ENCODE data around the gene PARL. TPM values are rescaled to one million over a fixed set of nuclear protein-coding genes. Genes with fewer than 3 reads are reported as not detected.

The PARL gene
- total RNA-seq, 1 experiment from 2014 or later = 82.3 TPM

- H3K27ac ChIP-seq (ENCODE audit: low read length) = no peak overlapping the region
- H3K4me3 ChIP-seq (ENCODE audit: low read depth in 2 of 2, low read length in 2 of 2) = no peak overlapping the region
- DNase-seq (ENCODE audit: low read depth, low spot score) (no peak), ATAC-seq (no peak)
- H3K9me3 ChIP-seq (ENCODE audit: control insufficient read depth, insufficient read depth, low read depth, low read length) = no peaks in the 10 kb centered on the region
- CTCF ChIA-PET = no interaction called here
- POLR2A ChIA-PET = no interaction called here
- no peak for TF ChIP-seq TCF7L2 (IDR thresholded peaks at IDR 0.05; ENCODE audit: low read depth, low read length)
- TF ChIP-seq REST (IDR thresholded peaks at IDR 0.05; ENCODE audit: insufficient read depth in 1 of 2, low read depth in 2 of 2, low read length in 1 of 2) = no peak
- TF ChIP-seq SIN3A (IDR thresholded peaks at IDR 0.05; ENCODE audit: borderline replicate concordance, insufficient read depth, low read depth, low read length) = no peak
- TF ChIP-seq POLR2AphosphoS5 (IDR thresholded peaks at IDR 0.05; ENCODE audit: low read depth, low read length) = no peak
- no peak for TF ChIP-seq CTCF (IDR thresholded peaks at IDR 0.05)
- intact Hi-C loops (cut with micrococcal nuclease; ENCODE audit: unreplicated experiment) = no loop called here
- H3K4me1 ChIP-seq (ENCODE audit: control insufficient read depth, insufficient read depth, low read length) = no peaks in the 10 kb centered on the region
- in situ Hi-C loops (cut with HindIII; ENCODE audit: low pct_unique_long_range_greater_than_20kb, low sequenced_read_pairs) = no loop called here
- no peaks in the 10 kb centered on the region for H3K27me3 ChIP-seq (ENCODE audit: control insufficient read depth, insufficient read depth, low read length)
- BruUV-seq (replicated peaks) = no TSS peak
- peaks cover 17% of the 10 kb centered on the region; the same call in 1 of the 2 replicates for H3K36me3 ChIP-seq (ENCODE audit: control insufficient read depth, insufficient read depth, low read length)
Observed at GRCh38 chr3:183811638-183812037, 73.0 kb downstream of the PARL start.

- ATAC-seq = no peak
- intact Hi-C loops (cut with micrococcal nuclease; ENCODE audit: unreplicated experiment) (no loop called here), in situ Hi-C loops (cut with HindIII; ENCODE audit: low pct_unique_long_range_greater_than_20kb, low sequenced_read_pairs) (no loop called here)
- Histone ChIP-seq H3K36me3 (ENCODE audit: control insufficient read depth, insufficient read depth, low read length) (peaks cover 18% of the 10 kb centered on the region; the same call in 1 of the 2 replicates), H3K4me1 (ENCODE audit: control insufficient read depth, insufficient read depth, low read length) (no peaks in the 10 kb centered on the region), H3K27me3 (ENCODE audit: control insufficient read depth, insufficient read depth, low read length) (no peaks in the 10 kb centered on the region), H3K4me3 (ENCODE audit: low read depth in 2 of 2, low read length in 2 of 2) (no peak overlapping the region), H3K9me3 (ENCODE audit: control insufficient read depth, insufficient read depth, low read depth, low read length) (no peaks in the 10 kb centered on the region), H3K27ac (ENCODE audit: low read length) (no peak overlapping the region)
- no peak for TF ChIP-seq TCF7L2 (IDR thresholded peaks at IDR 0.05; ENCODE audit: low read depth, low read length)
- no peak for TF ChIP-seq CTCF (IDR thresholded peaks at IDR 0.05)
- no peak for TF ChIP-seq REST (IDR thresholded peaks at IDR 0.05; ENCODE audit: insufficient read depth in 1 of 2, low read depth in 2 of 2, low read length in 1 of 2)
- no peak for TF ChIP-seq SIN3A (IDR thresholded peaks at IDR 0.05; ENCODE audit: borderline replicate concordance, insufficient read depth, low read depth, low read length)
- no peak for TF ChIP-seq POLR2AphosphoS5 (IDR thresholded peaks at IDR 0.05; ENCODE audit: low read depth, low read length)
- CTCF ChIA-PET = no interaction called here
- DNase-seq (ENCODE audit: low read depth, low spot score) = no peak
- BruUV-seq (replicated peaks) = TSS peak; percentile 60
- POLR2A ChIA-PET = no interaction called here
Observed at GRCh38 chr3:183810643-183811594, 73.8 kb downstream of the PARL start.

Data from Panc1 (cell line).